ENCODE results near the gene MRPS34. TPM values are rescaled to one million over a fixed set of nuclear protein-coding genes. Genes with fewer than 3 reads are reported as not detected.

MRPS34 gene
- total RNA-seq, 4 donors from 2014 or later, result 47.1 to 75.2 (median 64.2) TPM

- intact Hi-C loops (cut with DNase I), result no loop called here
- Histone ChIP-seq H3K4me3 (no peak overlapping the region), H3K4me1 (peaks cover 0 to 1% (median 0%) of the 10 kb centered on the region in 4 donors), H3K27ac (replicated peaks in 1 of 4) (no peak overlapping the region), H3K36me3 (peaks cover 20 to 97% (median 87%) of the 10 kb centered on the region in 4 donors), H3K9me3 (no peaks in the 10 kb centered on the region), H3K27me3 (no peaks in the 10 kb centered on the region)
- TF ChIP-seq POLR2A (IDR thresholded peaks at IDR 0.05; ENCODE audit: low read depth), result no peak
- TF ChIP-seq EP300 (IDR thresholded peaks at IDR 0.05), result no peak
- no peak for TF ChIP-seq CTCF (IDR thresholded peaks at IDR 0.05)
- no peak for TF ChIP-seq POLR2AphosphoS5 (IDR thresholded peaks at IDR 0.05)
- 97% methylated on average over 25 of the region's 37 CpGs for WGBS
- DNase-seq (ENCODE audit: extremely low spot score), result no peak
Observed at GRCh38 chr16:1757714-1758461, 15.0 kb downstream of the MRPS34 start.

- no peaks in the 10 kb centered on the region for H3K27me3 ChIP-seq
- no peaks in the 10 kb centered on the region for H3K9me3 ChIP-seq
- H3K4me1 ChIP-seq, result no peaks in the 10 kb centered on the region
- no peak for DNase-seq (ENCODE audit: extremely low spot score)
- peaks cover 34 to 97% (median 88%) of the 10 kb centered on the region in 4 donors for H3K36me3 ChIP-seq
- intact Hi-C loops (cut with DNase I), result no loop called here
- H3K4me3 ChIP-seq, result no peak overlapping the region
- TF ChIP-seq EP300 (IDR thresholded peaks at IDR 0.05), result no peak
- no peak for TF ChIP-seq CTCF (IDR thresholded peaks at IDR 0.05)
- no peak for TF ChIP-seq POLR2AphosphoS5 (IDR thresholded peaks at IDR 0.05)
- TF ChIP-seq POLR2A (IDR thresholded peaks at IDR 0.05; ENCODE audit: low read depth), result no peak
- WGBS, result 93% methylated on average over 12 of the region's 12 CpGs
- H3K27ac ChIP-seq (replicated peaks in 1 of 4), result no peak overlapping the region
Observed at GRCh38 chr16:1754204-1754603, 18.7 kb downstream of the MRPS34 start.

GRCh38 chr16:1752853-1753252 is 20.1 kb downstream of the MRPS34 start:
- no peak for DNase-seq (ENCODE audit: extremely low spot score)
- H3K27ac ChIP-seq (replicated peaks in 1 of 4), result no peak overlapping the region
- no peak overlapping the region for H3K4me3 ChIP-seq
- H3K27me3 ChIP-seq, result no peaks in the 10 kb centered on the region
- 94% methylated on average over 14 of the region's 14 CpGs for WGBS
- H3K36me3 ChIP-seq, result peaks cover 42 to 97% (median 90%) of the 10 kb centered on the region in 4 donors
- intact Hi-C loops (cut with DNase I), result no loop called here
- TF ChIP-seq CTCF (IDR thresholded peaks at IDR 0.05) (no peak), EP300 (IDR thresholded peaks at IDR 0.05) (no peak), POLR2A (IDR thresholded peaks at IDR 0.05; ENCODE audit: low read depth) (no peak), POLR2AphosphoS5 (IDR thresholded peaks at IDR 0.05) (no peak)
- H3K4me1 ChIP-seq, result no peaks in the 10 kb centered on the region
- H3K9me3 ChIP-seq, result no peaks in the 10 kb centered on the region

GRCh38 chr16:1751946-1752345 is 21.0 kb downstream of the MRPS34 start:
- TF ChIP-seq POLR2A (IDR thresholded peaks at IDR 0.05; ENCODE audit: low read depth) (no peak), POLR2AphosphoS5 (IDR thresholded peaks at IDR 0.05) (no peak), CTCF (IDR thresholded peaks at IDR 0.05) (no peak), EP300 (IDR thresholded peaks at IDR 0.05) (no peak)
- no peak overlapping the region for H3K27ac ChIP-seq (replicated peaks in 1 of 4)
- intact Hi-C loops (cut with DNase I), result no loop called here
- no peaks in the 10 kb centered on the region for H3K27me3 ChIP-seq
- DNase-seq (ENCODE audit: extremely low spot score), result no peak
- WGBS, result 96% methylated on average over 16 of the region's 16 CpGs
- no peaks in the 10 kb centered on the region for H3K9me3 ChIP-seq
- H3K36me3 ChIP-seq, result peaks cover 49 to 97% (median 91%) of the 10 kb centered on the region in 4 donors
- H3K4me3 ChIP-seq, result no peak overlapping the region
- H3K4me1 ChIP-seq, result no peaks in the 10 kb centered on the region
